HFFc6 (cell line): ENCODE results near the gene SNAPC4. TPM values are rescaled to one million over a fixed set of nuclear protein-coding genes. Genes with fewer than 3 reads are reported as not detected.
A peak's percentile ranks its signal among the peaks of the same experiment; 100 is the strongest.

Experiments used
- DNase-seq: peaks from one replicate; pipeline ENCODE4 v3.0.0-alpha.2; 2018
- H3K27ac Mint-ChIP-seq: 2 replicates; pipeline ENCODE4 v1.8.0; 2020; ENCODE audit warnings: mild to moderate bottlenecking, mixed read lengths
- H3K27me3 Mint-ChIP-seq: 2 replicates; pipeline ENCODE4 v1.8.0; 2021; ENCODE audit warnings: mild to moderate bottlenecking, moderate library complexity, mixed read lengths; ENCODE audit not compliant: insufficient read depth
- H3K36me3 Mint-ChIP-seq: 2 replicates; pipeline ENCODE4 v1.8.0; 2021; ENCODE audit warnings: low read depth, mixed read lengths
- H3K4me1 Mint-ChIP-seq: 2 replicates; pipeline ENCODE4 v1.8.0; 2020; ENCODE audit warnings: low read depth, mixed read lengths
- H3K4me3 Mint-ChIP-seq: 2 replicates; pipeline ENCODE4 v1.8.0; 2020; ENCODE audit warnings: mild to moderate bottlenecking, moderate library complexity, mixed read lengths
- H3K9me3 Mint-ChIP-seq: 2 replicates; pipeline ENCODE4 v1.8.0; 2020; ENCODE audit warnings: mild to moderate bottlenecking, mixed read lengths
- CTCF ChIP-seq: fragments of 200-600 bp; sonication (generic); IDR thresholded peaks from 2 replicates; pipeline ENCODE4 v1.5.0; 2021; ENCODE audit warnings: antibody characterized with exemption, mild to moderate bottlenecking
- total RNA-seq, 6 experiments: library from RNA; stranded (reverse); fragmentation: NEBNext Ultra II Directional; extraction: Animal tissue kit (Norgen Biotek cat#: 25700); gene quantifications; 2 replicates in 1 of 6; 3 replicates in 5 of 6; pipeline ENCODE4 v1.2.3, GENCODE V29; 2021

SNAPC4 gene
- total RNA-seq, 6 experiments from 2014 or later: 6.2 to 9.4 (median 6.5) TPM

DNA sequence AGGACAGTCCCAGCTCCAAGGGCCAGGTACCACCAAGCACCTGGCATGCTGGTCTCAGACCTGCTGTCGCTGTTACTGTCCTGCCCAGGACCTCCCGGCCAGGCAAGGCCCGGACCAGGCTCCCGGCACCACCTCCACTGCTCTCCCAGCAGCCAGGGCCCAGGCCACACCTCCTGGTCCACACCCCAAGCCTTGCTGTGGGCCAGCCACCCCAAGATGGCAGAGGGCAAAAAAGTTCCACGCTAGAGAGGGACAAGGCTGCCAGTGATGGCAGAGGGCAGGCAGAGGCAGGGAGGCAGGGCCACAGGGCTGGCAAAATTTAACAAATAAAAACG lies 37.6 kb downstream of the SNAPC4 start:
- TF ChIP-seq CTCF: no peak
- H3K27me3 Mint-ChIP-seq: peaks cover 24% of the 10 kb centered on the region
- H3K36me3 Mint-ChIP-seq: no peaks in the 10 kb centered on the region
- peak overlapping the region; percentile 85 for H3K4me3 Mint-ChIP-seq
- H3K27ac Mint-ChIP-seq: peak overlapping the region; percentile 87
- peaks cover 23% of the 10 kb centered on the region for H3K4me1 Mint-ChIP-seq
- DNase-seq: no peak
- no peaks in the 10 kb centered on the region for H3K9me3 Mint-ChIP-seq

GRCh38 chr9:136361754-136362449 lies 38.1 kb downstream of the SNAPC4 start:
- Mint-ChIP-seq H3K36me3 (no peaks in the 10 kb centered on the region), H3K27ac (peak overlapping the region; percentile 87), H3K9me3 (no peaks in the 10 kb centered on the region), H3K4me1 (peaks cover 23% of the 10 kb centered on the region), H3K4me3 (peak overlapping the region; percentile 85), H3K27me3 (peaks cover 24% of the 10 kb centered on the region)
- DNase-seq: no peak
- TF ChIP-seq CTCF: peak; percentile 39; the same call in 1 of the 2 replicates

DNA sequence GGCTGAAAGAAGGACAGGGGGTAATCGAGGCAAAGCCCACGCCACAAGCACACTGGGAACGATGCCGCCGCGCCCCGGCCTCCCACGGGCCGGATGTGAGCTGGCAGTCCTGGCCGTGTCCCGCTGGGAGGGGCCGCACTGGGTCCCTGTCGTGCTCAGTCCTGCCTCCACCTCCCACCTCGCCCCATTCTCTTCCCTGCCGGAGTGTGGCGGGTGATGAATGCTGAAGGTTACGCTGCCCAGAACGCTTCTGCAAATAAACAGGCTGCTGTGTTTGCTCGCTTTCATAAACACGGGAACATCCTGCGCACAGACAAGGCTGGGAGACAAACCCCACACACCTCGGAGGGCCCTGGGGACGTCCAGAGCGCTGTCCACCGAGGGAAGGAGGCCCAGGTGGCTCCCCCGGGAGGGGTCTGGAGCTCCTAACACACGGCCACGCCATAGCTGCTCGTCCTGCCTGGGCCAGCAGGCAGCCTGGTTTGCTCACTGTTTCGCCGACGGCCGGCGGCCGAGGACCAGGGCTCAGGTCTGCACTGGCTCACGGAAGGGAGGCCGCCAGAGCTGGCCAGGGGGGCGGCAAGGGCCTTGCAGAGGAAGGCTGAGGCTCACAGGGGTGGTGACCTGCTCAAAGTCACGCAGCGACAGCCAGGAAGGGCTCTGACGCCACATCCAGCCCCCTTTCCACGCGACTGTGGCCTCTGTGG lies 38.8 kb downstream of the SNAPC4 start:
- Mint-ChIP-seq H3K9me3 (no peaks in the 10 kb centered on the region), H3K4me3 (peak overlapping the region; percentile 51; the same call in 1 of the 2 replicates), H3K27ac (peak overlapping the region; percentile 85), H3K36me3 (no peaks in the 10 kb centered on the region), H3K27me3 (peaks cover 24% of the 10 kb centered on the region), H3K4me1 (peaks cover 23% of the 10 kb centered on the region)
- no peak for DNase-seq
- no peak for TF ChIP-seq CTCF

GRCh38 chr9:136359774-136360718 lies 39.9 kb downstream of the SNAPC4 start:
- Mint-ChIP-seq H3K9me3 (no peaks in the 10 kb centered on the region), H3K27me3 (peaks cover 24% of the 10 kb centered on the region), H3K4me3 (no peak overlapping the region; the same call in 1 of the 2 replicates), H3K36me3 (no peaks in the 10 kb centered on the region), H3K4me1 (peaks cover 23% of the 10 kb centered on the region), H3K27ac (peak overlapping the region; percentile 85)
- DNase-seq: no peak
- TF ChIP-seq CTCF: no peak

DNA sequence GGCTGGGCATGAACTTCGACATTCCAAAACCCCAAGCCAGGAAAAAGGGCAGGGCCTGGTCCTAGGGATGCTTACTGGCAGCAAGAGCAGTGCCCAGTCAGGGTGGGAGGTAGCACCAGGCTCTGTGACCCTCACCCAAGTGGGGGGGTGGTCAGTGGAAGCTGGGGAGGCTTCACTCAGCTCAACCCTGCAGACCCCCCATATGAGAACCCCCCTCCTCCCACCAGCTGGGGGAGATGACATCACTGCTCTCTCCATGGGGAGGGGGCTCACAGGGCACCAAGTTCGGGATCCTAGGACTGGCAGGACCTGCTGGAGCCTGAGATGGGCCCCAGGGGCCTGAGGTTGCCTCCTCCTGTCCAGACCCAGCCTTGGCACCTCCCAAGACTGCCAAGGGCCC lies 41.1 kb downstream of the SNAPC4 start:
- Mint-ChIP-seq H3K4me3 (no peak overlapping the region), H3K4me1 (peaks cover 30% of the 10 kb centered on the region), H3K27me3 (peaks cover 26% of the 10 kb centered on the region), H3K36me3 (no peaks in the 10 kb centered on the region), H3K9me3 (no peaks in the 10 kb centered on the region), H3K27ac (0 out of 2 replicates have a peak overlapping the region, but pooled peaks have one; percentile 16)
- no peak for DNase-seq
- no peak for TF ChIP-seq CTCF
